A204.1 (cell line): Measurements from ENCODE around the gene ZFYVE28.

Experiments used
- FAIRE-seq: peaks from 2 replicates; lab custom pipeline; 2012; peaks lifted over from hg19 to GRCh38; lab: Jason Lieb, UNC

ZFYVE28 gene

DNA sequence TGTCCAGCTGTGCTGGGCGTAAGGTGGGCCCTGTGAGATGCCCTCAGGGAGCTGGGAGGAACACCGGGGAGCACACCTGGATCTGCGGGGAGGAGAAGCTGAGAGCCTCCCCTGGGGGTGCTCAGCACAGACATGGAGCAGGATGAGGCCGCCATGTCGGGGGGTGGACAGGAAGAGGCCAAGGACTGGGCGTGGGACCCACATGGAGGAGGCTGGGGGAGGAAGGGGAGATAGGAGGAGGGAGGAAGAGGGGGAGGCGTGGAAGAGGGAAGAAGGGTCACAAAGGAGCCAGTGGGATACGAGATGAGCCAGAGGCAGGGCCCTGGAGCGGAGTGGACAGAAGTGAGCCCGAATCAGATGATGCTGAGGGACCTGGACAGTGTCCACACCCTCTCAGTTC lies 66.3 kb downstream of the ZFYVE28 start:
- no peak for FAIRE-seq

DNA sequence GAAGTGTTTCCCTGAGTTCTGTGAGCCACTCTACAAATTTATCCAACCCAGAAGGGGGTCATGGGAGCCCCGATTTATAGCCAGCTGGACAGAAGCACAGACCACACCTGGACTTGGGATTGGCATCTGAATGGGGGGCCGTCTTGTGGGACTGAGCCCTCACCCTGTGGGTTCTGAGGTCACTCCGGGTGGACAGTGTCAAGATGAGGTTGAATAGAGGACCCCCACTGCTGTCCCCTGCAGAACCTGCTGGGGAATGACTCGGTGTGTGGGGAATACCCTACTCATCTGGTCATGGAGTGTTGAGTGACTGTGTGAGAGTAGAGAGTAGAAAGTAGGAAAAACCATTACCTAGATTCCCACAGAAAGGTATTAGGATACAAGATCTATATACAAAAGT lies 67.5 kb downstream of the ZFYVE28 start:
- FAIRE-seq: no peak

DNA sequence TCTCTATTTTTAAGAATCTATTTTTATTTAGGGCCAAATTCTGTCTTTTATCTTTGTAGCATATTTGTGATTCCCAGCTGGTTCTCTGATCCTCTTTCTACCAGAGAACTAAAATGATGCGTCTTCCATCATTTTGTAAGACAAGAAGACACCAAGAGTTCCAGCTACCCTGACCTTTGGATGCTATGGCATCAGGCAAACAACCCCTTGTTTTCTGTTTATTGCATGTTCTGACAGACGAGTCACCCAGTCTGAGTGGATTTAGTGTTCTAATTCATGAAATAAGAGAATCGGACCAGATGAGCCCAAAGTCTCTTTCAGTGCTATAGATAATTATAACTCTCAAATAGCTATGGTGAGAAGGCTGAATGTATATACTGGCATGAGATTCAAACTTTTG lies 69.7 kb downstream of the ZFYVE28 start:
- no peak for FAIRE-seq

DNA sequence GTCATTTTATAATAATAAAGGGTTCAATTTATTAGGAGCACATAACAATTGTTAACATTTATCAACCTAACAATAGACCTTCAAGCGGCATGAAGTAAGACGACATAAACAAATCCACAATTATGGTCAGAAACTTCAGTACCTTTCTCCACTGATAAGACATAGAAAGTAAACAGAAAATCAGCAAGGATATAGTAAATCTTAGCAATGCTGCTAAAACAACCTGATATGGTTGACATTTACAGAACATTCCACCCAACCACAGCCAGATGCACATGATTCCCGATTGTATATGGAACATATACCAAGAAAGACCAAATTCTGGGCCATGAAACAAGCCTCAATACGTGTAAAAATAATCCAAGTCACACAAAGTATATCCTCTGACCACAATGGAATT lies 71.3 kb downstream of the ZFYVE28 start:
- FAIRE-seq: no peak

DNA sequence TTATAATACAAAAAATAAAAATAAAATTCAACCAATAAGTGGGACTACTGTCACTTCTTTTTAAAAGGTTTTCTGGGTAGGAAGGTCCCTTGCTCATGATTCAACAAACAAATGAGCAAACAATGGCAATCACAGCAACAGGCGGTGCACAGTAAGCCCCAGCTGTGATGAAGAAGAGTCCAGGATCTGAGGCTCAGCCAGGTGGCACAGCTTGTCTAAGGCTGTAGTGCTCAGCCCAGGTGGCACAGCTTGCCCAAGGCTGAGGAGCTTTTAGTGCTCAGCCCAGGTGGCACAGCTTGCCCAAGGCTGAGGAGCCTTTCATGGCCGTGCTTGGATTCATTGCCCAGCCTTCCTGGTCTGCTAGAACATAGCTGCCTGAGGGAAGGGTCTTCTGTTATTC lies 75.0 kb downstream of the ZFYVE28 start:
- FAIRE-seq: no peak

DNA sequence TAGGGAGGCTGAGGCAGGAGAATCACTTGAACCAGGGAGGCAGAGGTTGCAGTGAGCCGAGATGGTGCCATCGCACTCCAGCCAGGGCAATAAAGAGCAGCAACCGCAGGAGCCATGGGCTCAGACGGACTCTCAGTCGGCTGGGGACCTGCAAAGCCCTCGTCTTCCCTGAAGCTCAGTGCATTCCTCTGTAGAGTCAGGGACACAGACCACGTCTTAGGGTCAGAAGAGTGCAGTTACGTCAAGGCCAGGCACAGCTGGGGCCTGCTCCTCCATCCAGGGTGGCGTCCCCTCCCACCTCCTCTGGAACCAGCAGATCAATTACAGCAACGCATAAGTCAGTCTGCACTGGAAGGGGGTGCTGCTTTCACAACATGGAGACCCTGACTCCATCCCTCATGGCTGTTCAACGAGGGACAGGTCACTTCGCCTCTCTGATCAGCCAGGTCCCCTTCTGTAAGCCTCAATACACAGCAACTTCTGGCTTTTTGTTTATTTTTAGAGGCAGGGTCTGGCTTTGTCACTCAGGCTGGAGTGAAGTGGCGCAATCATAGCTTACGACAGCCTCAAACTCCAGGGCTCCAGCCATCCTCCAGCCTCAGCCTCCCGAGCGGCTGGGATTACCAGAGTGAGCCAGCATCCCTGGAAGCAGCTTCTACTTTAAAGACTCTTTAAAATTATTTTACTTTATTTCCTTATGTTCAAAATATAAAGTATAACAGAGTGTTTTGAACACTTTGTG lies 76.4 kb downstream of the ZFYVE28 start:
- FAIRE-seq: no peak

DNA sequence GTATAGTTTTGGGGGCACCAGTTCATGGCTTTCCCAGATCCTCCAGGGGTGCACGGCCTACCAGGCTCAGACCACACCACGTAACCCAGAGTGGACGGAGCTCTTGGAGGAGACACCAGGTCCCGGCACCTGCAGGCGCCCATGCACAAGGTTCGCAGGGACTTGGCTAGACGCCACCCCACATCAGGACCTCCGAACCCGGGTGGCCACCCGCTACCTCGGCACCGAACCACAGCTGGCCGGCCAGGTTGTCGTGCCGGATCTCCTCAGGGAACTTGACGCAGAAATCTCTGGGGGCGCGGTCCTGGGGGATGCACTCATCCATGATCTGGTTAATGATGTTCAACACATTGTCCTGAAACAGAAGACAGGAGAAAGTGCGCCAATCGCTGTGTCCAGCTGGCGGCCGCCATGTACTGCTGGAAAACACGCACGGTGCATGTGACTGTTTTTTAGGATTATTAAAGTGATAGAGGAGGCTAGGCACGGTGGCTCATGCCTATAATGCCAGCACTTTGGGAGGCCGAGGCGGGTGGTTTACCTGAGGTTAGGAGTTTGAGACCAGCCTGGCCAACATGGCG lies 77.1 kb downstream of the ZFYVE28 start:
- no peak for FAIRE-seq

DNA sequence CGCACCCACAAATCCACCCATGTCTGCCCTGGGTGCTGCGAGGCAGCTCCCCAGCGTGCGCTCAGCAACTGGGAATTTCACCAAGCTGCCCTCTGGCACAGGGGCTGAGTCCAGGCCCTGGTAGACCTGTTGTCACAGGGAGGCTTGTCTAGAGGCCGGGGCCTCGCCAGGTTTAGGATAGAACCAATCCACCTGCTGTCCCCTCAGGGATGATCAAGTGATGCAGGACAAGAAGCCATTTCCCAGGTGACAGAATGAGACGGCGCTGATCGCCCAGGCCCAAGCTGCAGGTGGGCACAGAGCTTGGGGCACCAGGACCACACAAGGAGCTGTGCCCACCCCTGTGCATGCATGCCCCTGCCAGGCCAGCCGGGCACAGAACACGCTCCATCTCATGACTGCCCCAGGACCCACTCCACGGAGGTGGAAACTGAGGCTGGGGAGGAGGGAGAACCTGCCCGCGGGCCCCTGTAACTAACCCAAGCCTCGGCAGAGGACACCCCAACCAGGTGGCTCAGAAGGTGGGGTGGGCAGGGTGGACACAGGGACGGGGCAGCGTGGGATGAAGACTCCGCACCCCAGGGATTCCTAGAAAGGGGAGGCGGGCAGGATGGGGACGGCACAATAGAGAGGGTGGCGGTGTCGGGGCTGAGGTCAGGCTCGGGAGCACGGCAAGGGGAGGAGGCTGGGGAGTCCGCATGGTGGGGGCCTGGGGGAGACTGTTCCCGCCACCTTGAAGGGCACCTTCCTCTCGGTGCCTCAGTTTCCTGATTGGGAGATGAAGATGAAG lies 78.0 kb downstream of the ZFYVE28 start:
- no peak for FAIRE-seq

DNA sequence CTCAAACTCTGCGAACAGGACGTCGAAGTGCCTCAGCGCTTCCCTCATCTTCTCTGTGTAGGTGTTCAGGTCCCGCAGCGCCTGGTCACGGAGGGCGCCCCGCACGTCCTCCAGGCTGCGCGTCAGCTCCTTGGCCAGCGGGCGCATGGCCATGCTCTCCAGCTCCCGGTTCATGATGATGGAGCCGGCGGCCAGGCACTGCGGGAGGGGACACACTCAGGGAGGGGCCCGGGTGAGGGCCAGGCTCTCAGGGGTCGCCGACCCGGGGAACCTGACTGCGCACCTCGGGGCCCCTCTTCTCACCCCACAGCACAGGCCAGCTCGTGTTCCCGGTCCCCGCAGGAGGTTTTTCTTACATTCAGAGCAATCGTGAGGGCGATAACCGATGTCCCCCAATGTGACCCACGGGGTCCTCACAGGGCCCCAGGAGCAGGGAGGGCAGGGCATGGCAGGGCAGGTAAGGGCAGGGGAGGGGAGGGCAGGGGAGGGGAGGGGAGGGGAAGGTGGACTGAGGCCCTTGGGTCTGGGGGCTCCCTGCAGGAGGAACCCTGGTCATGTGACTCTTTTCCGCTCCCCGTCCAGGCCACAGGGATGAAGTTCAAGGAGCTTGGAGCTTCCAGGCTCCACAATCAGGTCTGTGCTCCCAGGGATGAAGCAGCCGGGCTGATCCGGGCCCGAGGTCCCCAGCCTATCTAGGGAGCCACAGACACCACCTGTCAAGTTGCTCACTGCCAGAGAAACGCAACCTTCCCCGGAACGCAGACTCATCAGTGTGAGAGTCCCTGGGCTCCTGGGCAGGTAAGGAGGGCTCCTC lies 78.8 kb downstream of the ZFYVE28 start:
- no peak for FAIRE-seq

DNA sequence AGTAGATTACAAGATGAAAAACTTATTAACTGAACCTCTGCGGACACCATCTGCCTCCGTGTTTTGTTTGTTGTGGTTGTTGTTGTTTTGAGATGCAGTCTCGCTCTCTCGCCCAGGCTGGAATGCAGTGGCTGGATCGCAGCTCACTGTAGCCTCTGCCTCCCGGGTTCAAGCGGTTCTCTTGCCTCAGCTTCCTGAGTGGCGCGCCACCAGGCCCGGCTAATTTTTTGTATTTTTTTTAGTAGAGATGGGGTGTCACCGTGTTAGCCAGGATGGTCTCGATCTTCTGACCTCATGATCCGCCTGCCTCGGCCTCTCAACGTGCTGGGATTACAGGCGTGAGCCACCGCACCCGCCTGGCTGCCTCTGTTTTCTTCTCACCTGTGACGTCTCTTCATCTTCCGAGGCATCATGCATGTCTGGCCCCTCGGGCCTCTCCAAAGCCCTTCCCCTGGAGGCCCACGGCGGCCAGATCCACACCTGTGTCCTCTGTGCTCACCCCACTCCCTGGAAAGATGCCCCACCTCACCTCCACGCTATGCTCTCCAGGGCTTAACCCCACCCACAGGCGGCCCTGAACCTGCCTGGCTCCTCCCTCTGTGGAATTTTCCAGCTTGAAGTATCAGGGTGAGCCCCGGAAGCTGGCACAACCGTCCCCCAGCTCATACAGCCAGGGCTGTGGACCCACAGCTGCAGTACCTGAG lies 79.5 kb downstream of the ZFYVE28 start:
- FAIRE-seq: no peak

DNA sequence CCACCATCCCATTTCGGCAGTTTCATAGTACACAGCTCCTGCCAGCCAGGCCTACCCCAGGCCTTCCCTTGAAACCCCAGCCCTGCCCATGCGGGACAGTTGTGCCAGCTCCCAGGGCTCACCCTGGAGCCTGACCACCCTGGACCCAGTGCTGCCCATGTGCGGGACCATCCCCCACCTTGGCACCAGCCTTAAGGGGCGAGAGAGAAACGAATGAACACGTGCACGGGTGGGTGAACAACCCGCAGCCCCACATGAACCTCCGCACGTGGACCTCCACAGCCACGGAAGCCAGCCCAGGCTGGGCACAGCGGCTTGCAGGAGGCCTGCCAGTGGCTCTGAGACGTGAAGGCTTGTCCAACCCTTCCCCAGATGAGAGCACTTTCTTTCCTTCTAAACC lies 80.5 kb downstream of the ZFYVE28 start:
- FAIRE-seq: no peak

DNA sequence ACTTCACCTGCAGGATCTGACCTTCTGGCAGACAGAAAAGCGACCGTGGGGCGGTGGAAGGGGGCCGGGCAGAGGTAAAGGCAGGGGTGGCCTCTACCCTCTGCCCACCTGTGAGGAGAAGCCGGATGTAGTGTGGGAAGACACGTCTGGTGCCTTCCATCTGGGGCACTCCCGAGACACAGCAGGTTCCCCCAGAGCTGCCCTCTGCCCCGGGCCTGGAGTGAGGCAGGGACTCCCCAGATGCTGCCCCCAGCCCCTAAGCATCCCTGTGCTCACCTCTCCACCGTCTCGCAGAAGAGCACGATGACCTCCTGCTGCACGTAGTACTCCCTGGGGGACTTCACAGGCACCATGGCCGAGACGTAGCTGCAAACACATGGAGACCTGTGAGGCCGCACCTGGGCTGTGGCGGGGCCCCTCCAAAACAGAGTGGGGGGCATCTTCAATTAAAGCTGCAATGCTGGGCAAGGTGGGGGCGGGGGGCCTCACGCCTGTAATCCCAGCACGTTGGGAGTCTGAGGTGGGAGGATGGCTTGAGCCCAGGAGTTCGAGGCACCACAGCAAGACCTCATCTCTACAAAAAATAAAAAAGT lies 81.2 kb downstream of the ZFYVE28 start:
- FAIRE-seq: no peak

DNA sequence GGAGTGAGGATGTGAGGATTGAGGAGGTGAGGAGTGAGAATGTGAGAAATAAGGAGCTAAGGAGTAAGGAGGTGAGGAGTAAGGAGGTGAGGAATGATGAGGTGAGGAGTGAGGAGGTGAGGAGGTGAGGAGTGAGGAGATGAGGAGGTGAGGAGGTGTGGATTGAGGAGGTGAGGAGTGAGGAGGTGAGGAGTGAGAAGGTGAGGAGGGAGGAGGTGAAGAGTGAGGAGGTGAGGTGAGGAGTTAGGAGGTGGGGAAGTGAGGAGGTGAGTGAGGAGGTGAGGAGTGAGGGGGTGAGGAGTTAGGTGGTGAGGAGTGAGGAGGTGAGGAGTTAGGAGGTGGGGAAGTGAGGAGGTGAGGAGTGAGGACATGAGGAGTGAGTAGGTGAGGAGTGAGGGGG lies 81.8 kb downstream of the ZFYVE28 start:
- no peak for FAIRE-seq

DNA sequence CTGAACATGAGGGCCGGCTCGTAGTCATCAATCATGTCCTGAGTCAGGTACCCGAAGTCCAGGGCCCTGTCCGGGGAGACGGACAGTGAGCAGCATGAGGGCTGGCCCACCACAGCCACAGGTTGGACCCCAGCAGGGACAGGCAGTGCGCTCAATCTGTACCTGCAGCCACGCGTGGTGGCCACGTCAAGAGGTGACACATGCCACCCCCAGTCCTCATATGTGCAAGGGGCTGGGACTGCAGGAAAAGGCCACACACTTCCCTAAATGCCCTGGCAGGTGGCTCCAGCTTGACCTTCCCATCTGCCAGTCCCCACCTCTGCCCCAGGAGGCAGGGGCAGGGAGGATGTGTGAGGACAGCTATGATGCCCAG lies 82.7 kb downstream of the ZFYVE28 start:
- FAIRE-seq: no peak

DNA sequence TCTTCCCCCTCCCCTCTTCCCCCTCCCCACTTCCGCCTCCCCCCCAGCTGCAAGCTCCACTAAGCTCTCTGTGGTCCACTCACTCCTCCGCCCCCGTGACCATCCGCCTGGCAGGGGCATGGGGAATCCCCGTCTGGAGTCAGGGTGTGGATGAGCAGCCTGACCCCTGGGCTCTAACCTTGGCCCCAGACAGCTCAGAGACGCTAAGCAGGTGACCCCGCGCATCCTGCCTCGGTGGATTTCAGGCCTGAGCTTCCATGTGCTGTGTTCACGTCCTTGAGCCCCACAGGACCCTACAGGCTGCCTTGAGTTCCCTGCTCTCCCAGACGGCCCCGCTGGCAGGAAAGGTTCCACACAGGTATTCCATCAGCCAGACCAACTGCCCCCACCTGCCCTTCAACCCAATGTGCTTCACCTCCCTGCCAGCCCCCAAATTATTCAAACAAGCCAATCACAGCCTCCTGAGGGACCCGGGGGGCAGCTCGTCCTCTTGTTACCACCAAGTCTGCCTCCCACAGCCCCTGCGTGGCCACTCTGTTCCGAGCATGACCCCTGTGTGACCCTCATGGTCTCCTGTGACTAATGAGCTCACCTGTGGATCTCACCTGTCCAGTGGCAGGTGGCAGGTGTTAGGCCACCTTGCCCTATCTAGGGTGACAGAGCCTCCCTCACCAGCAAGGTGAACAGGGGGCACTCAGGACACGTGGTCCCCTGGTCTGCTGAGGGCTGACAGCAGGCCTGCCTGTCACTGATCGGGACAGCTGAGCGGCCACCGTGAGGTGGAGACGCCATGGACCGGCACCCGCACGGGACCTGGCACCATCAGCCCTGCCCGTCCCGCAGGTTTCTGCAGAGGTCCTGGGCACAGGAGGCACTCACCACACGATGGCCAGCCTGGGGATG lies 83.4 kb downstream of the ZFYVE28 start:
- no peak for FAIRE-seq

DNA sequence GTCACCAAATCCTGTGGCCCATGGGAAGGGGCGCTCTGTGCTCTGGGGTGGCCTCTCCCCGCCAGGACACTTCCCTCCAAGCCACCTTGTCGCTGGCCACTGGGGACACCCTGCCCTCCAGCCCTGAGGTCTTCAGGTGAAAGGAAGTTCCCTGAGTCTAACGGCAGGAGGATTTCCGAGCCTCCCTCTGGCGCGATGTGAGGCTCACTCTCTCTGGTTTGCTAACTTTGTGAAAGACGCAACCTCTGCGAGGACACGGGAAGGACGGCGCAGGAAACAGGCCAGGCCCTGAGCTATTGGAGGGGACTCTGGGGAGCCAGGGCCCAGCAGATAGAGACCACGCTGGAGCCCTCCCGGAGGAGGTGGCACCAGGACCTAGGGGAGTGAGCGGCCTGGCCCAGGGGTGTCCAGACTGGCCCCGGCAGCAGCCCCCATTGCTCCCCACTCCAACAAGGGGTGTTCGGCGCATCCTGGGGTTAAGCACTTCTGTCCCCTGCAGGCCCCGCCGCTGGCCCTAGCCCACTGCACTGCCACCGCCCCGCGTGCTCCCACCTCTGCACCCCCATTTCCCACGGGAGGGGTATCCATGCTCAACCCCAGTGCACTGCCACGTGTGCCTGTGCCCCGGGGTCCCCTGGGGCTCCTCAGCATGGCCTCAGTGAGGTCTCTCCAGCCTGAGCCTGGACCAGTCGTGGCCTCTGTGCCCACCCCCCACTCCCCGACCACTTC lies 84.4 kb downstream of the ZFYVE28 start:
- FAIRE-seq: no peak

DNA sequence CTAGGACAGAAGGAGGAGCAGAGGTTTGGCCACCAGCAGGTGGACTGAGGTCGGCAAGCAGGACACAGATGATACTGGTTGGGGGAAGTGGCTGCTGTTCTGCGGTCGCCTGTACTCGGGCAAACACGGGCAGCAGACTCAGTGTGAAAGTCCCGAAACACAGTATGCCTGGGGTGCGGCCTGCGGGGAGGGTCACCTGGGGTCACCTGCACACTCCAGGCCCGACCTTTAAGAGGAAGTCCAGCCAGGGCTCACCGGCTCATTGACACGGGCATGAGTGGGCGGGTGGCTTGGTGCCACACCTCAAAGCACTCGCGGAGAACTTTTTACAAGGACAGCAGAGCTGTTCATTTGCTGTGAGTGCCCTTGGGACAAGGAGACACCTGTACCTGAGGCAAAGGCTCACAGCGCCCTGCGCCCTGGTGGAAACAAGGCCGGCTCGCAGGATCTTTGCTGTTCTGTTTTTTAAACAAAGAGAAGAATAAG lies 85.0 kb downstream of the ZFYVE28 start:
- FAIRE-seq: no peak

DNA sequence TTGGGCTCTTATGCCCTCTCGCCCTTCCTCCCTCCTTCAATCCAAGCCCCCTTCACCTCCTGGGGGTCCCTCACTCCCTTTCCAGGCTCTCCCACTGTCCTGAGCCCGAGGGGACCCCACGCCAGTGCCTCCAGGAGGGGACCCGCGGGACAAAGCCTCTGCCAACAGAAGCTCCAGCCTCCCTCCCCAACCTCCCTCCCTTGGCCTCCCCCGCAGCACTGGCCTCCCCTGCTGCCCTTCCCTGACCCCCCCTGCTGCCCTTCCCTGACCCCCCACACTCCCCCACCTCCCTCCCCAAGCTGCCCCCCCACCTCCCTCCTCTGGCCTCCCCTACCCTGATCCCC lies 85.5 kb downstream of the ZFYVE28 start:
- FAIRE-seq: no peak

DNA sequence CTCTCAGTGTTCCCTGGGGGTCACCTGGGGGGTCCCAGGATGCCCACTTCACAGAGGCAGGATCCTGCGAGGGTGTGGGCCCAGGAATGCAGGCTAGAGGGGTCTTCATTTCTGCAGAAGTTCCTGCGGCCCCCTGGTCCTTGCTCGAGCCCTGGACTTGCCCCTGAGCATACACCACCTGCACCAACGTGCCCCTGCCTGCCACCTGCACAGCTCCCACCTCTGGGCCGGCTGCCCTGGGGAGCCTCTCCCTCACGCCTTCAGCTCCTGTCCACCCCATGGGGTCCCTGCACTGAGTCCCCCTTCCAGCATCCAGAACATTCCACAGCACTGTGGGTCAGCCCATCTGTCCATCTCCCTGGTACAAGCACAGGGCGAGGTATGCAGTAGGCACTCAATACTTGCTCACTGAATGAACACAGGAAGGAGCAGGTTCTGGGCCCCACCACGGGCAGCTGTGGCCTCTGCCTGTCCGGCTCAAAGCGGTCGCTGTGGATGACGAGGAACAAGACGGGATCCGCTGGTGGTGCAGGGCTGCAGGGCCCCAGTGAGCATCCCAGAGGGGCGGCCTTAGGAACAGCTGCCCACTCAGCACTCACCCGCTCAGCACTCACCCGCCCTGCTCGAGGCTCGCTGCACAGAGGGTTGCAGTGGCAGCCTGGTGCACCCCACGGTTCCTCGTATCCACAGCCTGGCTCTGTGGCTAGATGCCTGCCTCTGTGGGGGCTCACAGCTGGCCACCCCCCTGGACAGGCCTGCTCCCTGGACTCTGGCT lies 86.1 kb downstream of the ZFYVE28 start:
- no peak for FAIRE-seq
